GM10847 (cell line): ENCODE results near the gene YWHAE.

Experiments used
- POLR2A ChIP-seq: IDR thresholded peaks from 2 replicates; pipeline ENCODE4 v1.6.1; 2011; ENCODE audit not compliant: insufficient read length; ENCODE audit errors: extremely low read depth

YWHAE gene

GRCh38 chr17:1399679-1400512, at the start of gene YWHAE:
TSS of gene YWHAE (minus strand) at chr17:1400222. CDS start at chr17:1400110, 112 bp downstream.
- peak; percentile 96 for TF ChIP-seq POLR2A

GRCh38 chr17:1449412-1449967, 49.5 kb upstream of the YWHAE start:
- TF ChIP-seq POLR2A: no peak

- no peak for TF ChIP-seq POLR2A
Measured at GRCh38 chr17:1447052-1447451, 47.0 kb upstream of the YWHAE start.

- TF ChIP-seq POLR2A: no peak
Measured at GRCh38 chr17:1446201-1446600, 46.2 kb upstream of the YWHAE start.

GRCh38 chr17:1442187-1442586, 42.2 kb upstream of the YWHAE start:
- TF ChIP-seq POLR2A: no peak

GRCh38 chr17:1440921-1441320, 40.9 kb upstream of the YWHAE start:
- TF ChIP-seq POLR2A: no peak

- no peak for TF ChIP-seq POLR2A
Measured at GRCh38 chr17:1438593-1439083, 38.6 kb upstream of the YWHAE start.

- TF ChIP-seq POLR2A: no peak
Measured at GRCh38 chr17:1435326-1435725, 35.3 kb upstream of the YWHAE start.

- no peak for TF ChIP-seq POLR2A
Measured at GRCh38 chr17:1434150-1434549, 34.1 kb upstream of the YWHAE start.

GRCh38 chr17:1431631-1432104, 31.6 kb upstream of the YWHAE start:
- no peak for TF ChIP-seq POLR2A

GRCh38 chr17:1423456-1424135, 23.6 kb upstream of the YWHAE start:
- no peak for TF ChIP-seq POLR2A

GRCh38 chr17:1422885-1423284, 22.9 kb upstream of the YWHAE start:
- TF ChIP-seq POLR2A: no peak

- TF ChIP-seq POLR2A: no peak
Measured at GRCh38 chr17:1421470-1421869, 21.4 kb upstream of the YWHAE start.

GRCh38 chr17:1420981-1421380, 21.0 kb upstream of the YWHAE start:
- TF ChIP-seq POLR2A: no peak

GRCh38 chr17:1420163-1420562, 20.1 kb upstream of the YWHAE start:
- TF ChIP-seq POLR2A: no peak

- no peak for TF ChIP-seq POLR2A
Measured at GRCh38 chr17:1416414-1416813, 16.4 kb upstream of the YWHAE start.
